ENCODE measurements around the gene CSNK2A1. TPM values are rescaled to one million over a fixed set of nuclear protein-coding genes. Genes with fewer than 3 reads are reported as not detected.
"Not testable (repeated sequence)": the region's sequence is repeated elsewhere in the genome, so short reads cannot be mapped to it uniquely, and the experiment has no call there.

Gene CSNK2A1
- 146 and 149 TPM in 2 replicates for polyA plus RNA-seq (2014; cell fraction: cytosol; rRNA removed)
- 86.3 and 90.8 TPM in 2 replicates for polyA plus RNA-seq (2014; cell fraction: nucleus; rRNA removed)

DNA sequence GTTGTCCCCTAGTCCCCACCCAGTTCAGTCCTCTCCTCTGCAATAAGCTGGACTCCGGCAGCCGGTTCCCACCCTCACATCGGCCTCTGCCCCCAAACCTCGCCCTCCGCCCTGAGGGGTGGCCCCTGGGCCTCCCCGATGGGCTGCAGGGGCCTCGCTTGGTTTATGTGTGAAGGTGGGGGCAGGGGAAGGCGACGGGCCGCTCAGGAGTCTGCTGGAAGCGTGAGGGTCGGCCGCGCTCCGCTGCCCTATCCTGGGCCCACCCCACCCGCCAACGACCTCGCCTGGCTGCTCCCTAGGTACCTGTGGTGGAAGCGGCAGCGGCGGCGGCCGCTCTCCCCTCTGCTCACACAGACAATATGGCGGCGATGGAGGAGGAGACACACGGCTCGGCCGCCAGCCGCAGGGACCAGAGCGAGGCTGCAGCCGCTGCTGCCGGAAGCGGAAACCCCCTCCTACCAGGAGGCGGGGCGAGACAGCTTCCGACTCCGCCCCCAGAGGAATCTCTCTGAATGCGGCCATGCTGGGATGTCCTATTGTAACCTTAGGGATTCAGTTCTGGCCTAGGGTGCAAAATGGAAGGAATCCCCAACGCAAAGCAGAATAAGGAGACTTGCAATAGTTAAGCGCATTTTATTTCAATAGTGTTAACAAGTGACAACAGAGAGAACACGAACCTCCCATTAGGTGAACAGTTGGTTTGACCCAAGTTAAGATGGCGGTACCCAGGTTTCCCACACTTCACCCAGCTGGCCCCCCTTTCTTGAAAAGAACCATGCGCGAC, at the start of gene CSNK2A1:
TSS of gene CSNK2A1 (minus strand) at position 422 of the 784 bp plus-strand sequence. CDS start 35,239 bp downstream, outside the sequence.
- peak; percentile 96 for DNase-seq (ENCODE audit: low spot score)

DNA sequence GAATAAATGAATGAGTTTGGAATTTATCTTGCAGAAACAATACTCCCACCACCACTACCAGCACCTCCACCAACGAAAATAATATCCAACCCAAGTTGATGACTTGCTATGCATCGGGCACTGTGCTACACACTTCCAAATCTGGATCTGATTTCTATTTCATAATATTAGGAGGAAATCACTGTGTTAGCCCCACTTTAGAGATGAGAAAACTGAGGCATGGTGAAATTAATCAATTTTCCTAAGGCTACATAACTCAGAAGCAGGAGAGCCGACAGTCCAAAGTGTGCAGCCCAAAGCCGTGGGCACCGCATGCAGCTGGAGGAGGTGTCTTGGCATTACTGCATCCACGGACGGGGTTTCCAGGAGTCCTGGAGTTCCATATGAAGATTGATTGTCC, 48.9 kb upstream of the CSNK2A1 start:
- DNase-seq (ENCODE audit: low spot score), result no peak

DNA sequence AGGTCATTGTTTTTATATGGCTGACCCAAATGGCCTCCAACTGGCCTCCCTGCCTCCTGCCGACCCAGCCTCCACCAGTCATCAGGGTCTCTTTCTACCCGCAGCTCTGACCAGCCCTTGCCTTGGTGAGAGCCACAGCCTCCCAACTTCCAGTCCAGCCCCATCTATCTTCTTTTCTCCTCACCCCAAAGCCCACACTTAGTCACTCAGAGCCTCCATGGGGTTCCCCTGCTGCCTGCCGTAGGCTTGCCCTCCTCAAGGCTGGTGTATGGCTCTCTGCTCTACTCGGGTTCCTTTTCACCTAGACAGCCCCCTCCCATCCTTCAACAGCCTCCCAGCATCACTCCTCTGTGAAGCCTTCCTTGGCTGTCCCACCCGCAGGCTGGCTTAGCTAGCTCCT, 48.4 kb upstream of the CSNK2A1 start:
- DNase-seq (ENCODE audit: low spot score), result no peak

DNA sequence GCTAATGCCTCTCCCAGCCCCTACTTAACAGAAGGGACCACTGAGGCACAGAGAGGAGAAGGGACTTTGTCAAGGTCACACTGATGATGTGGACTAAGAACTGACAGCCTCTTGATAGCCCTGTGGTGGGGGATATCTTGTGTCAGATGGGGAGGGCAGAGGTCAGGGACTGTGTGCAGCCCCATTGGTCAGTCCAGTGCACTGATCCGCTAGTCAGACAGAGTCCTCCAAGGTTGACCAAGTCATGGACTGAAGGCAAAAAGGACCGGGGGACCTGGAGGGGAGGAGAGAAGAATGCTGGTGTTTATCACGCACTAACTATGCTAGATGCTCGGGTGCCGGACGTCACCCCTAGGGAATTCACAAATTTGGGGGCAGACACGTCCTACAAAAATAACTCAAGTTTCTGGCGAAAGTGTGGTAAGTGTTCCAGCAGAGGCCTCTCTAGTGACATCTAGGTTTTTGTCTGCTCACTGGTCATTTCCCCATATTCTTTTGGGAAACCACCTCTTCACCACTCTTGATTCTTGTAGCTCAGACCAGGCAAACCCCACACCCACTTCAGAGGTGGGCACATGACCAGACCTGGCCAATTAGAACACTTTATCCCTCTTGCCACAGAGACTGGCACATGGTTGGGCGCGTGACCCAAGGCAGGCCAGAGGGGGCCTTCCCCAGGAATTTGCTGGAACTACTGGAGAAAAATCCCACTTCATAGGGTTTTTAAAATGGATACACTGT, 45.5 kb upstream of the CSNK2A1 start:
- no peak for DNase-seq (ENCODE audit: low spot score)

DNA sequence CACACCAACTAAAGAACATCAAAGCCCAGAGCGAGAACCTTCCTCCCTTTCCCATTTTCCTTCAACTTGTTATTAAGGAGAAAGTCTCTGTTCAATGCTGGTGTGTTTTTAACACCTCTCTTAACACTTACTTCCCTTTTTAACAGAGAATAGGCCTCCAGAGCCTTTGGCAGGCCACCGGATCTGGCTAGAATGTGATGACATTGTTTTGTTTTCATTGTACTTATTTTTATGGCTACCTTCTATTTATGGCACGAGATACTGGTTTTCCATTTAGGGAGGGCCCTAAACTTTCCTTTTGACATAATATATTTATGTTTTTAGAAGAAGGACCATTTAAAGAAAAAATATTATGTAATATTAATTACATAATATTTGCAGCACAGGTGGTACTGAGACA, 44.9 kb upstream of the CSNK2A1 start:
- no peak for DNase-seq (ENCODE audit: low spot score)

DNA sequence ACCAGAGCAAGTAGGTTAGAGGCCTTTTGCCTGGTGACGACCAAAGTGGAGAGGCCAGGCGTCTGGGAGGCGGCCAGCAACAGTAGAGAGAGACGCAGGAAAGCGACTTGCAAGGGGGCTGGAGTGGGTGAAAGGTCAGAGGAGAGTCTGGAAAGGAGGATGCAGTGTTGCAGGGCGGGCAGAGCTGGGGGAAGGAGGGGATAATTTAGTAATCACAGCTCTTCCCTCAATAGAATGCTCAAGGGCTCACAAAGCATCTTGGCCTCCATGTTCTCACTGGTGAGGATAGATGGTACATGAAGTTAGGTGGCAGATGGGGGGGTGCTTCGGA, 41.3 kb upstream of the CSNK2A1 start:
- DNase-seq (ENCODE audit: low spot score), result no peak

DNA sequence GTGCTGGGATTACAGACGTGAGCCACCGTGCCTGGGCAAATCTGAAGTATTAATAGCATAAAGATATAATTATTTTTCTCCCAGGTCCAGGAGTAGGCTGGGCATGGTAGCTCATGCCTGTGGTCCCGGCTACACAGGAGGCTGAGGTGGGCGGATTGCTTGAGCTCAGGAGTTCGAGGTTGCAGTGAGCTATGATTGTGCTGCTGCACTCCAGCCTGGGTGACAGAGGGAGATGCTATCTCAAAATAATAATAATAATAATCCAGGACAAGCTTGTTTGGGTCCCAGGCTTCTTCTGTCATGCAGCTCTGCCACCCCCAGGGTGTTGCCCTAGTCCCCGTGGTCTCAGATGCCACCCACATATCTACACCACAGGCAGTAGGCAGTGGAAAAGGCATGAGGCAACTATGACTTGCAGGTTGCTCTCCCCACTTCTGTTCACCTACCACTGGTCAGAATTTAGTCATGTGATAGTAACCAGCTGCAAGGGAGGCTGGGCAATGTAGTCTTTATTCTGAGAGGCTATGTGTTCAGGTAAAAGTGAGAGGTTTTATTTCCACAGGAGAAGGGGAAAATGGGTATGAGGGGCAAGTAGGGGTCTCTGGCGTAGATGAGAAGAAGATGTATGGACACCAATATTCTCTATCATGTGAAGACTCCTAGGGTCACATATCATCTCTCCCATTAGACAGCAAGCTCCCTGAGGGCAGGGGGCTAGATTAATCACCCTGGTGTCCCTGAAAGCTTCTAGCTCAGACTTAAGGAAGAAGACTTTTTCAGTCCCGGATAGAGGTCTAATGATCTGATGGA, 40.8 kb upstream of the CSNK2A1 start:
- DNase-seq (ENCODE audit: low spot score), result peak; percentile 36

DNA sequence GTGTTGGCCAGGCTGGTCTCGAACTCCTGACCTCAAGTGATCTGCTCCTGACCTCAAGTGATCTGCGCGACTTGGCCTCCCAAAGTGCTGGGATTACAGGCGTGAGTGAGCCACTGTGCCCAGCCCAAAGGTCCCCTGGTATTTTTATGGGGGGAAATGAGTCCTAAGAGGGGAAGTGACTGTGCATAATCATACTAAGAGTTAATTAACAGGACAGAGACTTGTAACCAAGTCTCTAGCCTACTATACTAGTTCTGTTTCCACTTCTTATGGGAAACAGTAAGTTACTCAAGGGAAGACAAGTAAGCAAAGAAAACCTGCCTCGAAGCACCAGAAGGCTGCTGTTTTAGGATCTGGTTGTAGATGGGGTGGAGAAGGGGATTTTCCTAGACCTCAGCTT, 38.6 kb upstream of the CSNK2A1 start:
- DNase-seq (ENCODE audit: low spot score), result no peak

DNA sequence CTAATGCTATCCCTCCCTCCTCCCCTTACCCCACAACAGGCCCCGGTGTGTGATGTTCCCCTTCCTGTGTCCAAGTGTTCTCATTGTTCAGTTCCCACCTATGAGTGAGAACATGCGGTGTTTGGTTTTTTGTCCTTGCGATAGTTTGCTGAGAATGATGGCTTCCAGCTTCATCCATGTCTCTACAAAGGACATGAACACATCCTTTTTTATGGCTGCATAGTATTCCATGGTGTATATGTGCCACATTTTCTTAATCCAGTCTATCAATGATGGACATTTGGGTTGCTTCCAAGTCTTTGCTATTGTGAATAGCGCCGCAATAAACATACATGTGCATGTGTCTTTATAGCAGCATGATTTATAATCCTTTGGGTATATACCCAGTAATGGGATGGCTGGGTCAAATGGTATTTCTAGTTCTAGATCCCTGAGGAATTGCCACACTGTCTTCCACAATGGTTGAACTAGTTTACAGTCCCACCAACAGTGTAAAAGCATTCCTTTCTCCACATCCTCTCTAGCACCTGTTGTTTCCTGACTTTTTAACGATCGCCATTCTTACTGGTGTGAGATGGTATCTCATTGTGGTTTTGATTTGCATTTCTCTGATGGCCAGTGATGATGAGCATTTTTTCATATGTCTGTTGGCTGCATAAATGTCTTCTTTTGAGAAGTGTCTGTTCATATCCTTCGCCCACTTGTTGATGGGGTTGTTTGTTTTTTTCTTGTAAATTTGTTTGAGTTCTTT, 35.5 kb upstream of the CSNK2A1 start:
- DNase-seq (ENCODE audit: low spot score), result not testable (repeated sequence)

DNA sequence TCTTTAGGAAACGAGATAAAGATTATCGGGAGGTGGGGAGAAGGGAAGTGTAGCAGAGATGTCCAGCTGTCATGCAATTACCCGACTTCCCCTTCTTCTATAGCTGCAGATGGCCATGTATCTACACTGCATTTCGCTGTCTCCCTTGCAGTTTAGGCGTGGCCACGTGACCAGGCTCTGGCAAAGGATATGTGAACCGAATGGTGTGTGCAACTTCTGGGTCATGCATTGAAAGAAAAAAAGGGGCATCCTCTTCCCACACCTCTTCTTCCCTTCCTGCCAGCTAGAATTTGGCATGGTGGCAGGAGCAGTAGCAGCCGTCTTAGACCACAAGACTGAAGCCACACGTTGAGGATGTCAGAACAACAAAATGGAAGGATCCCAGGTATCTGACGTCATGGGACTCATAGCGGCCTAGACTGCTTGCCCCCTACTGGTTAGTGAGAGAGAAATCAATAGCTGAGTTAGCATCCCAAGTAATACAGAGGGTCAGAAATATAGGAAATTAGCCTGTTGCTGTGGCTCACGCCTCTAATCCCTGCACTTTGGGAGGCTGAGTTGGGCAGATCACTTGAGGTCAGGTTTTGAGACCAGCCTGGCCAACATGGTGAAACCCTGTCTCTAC, 33.7 kb upstream of the CSNK2A1 start:
- peak; percentile 87 for DNase-seq (ENCODE audit: low spot score)

DNA sequence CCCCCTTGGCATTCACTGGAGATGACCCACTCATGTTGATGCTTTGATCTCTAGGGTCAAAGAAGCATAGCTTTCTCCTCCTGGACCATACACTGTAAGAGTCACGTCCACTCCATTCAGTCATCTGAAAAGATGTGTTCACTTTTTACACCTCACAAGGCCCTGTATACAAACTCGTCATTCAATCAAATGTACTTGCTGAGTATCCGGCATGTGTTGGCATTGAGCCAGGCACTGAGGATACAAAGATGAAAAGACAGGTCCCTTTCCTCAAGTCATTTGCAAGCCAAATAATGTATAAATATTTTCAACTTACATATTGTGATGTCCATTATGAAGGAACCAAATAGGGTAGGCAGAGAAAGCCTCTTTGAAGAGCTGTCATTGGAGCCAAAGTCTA, 32.6 kb upstream of the CSNK2A1 start:
- DNase-seq (ENCODE audit: low spot score), result no peak

DNA sequence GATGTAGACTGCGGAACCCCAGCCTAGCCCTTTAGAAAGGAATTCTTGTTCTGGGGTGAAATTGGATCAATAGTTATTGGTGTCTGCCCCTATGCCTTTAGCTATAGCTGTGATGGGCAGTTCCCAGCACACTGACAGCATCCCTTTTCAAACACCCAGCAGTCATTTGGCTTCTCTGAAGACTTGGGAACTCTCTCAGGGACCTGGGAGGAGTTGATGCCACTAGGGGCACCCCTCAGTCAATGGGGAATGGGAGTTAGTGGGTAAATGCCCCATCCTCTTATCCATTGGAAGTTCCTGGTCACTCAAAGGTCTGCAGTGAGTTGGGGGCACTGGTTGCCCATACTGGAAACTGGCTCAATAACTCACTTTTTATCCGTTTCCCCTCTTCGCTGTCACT, 31.6 kb upstream of the CSNK2A1 start:
- no peak for DNase-seq (ENCODE audit: low spot score)

DNA sequence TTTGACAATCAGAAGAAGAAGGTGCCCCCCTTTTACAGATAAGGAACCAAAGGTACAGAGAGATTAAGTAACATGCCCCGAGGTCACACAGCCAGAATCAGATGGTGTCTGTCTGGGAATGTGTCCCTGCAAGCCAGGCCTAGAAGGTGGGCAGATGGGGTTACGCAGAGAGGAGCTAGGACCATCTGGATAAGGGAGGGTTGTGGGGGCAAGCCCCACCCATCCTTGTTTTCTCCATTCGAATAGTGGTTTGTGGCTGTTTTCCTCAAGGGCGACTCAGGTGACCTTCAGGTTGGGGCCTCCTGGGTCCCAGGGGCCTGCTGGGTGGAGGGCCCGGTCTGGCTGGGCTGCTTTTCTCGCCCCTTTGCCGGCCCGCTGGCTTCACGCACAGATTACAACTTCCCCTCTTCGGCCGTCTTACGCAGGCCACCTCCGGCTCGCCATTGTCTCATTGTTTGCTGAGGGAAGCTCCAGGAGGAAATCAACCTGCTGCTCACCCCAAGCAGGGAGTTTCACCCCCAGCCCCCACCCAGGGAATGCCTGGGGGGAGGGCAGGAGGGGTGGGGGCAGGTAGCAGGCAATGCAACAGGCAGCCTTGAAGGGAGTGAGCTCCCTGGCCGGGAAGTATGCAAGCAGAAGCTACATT, 30.8 kb upstream of the CSNK2A1 start:
- no peak for DNase-seq (ENCODE audit: low spot score)

DNA sequence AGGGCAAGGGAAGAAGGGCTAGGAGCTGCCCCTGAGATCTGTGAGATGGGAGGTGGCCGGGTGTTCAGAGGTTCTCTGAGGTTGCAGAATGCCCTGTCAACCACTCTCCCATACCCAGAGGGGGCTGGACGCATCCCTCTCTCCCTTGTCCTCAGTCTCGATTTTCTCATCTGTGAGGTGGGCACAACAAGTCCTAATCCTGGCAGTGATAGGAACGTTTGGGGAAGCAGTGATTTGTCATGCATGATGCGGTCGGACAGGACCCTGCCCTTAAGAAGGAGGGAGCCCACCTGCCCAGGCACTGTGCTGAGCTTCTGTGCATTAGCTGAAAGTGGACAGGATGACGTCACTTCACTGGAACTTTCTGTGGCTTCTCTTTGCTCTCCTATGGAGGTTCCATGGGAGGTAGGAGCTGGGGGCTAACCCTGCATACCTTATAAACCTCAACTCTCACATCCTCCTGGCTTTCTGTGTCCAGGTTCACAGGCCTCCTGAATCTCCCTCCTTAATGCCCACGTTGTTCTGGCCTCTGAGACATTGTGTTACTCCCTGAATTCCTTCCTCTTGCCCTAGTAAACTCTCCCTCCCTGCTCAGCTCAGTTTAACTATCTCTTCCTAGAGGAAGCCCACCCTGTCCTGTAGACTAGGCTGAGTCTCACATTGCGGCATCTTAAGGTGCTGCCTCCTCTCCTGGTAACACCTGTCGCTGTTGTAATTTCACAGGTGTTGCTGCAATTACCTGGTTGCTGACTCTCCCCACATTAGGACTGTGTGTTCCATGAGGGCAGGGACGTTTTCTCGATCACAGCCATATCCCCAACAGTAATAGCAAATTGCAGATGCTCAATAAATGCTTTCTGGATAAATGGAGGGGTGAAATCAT, 30.1 kb upstream of the CSNK2A1 start:
- DNase-seq (ENCODE audit: low spot score), result no peak

DNA sequence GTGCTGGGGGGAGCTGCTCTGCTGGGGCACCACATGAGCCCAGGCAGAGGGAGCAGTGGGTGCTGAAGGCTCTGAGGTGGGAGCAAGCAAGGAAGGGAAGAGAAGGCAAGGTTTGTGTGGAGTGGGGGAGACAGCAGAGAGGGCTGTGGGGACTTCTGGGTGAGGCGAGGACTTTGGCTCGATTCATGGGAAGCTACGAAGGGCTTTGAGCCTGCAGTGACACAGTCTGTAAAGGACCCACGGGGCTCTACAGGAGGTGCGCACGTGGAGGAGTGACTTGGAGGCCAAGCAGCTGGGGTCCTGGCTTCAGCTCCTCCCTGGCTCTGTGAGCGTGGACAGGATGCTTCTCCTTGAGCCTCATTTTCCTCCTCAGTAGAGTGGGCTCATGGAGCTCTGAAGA, 29.1 kb upstream of the CSNK2A1 start:
- no peak for DNase-seq (ENCODE audit: low spot score)

DNA sequence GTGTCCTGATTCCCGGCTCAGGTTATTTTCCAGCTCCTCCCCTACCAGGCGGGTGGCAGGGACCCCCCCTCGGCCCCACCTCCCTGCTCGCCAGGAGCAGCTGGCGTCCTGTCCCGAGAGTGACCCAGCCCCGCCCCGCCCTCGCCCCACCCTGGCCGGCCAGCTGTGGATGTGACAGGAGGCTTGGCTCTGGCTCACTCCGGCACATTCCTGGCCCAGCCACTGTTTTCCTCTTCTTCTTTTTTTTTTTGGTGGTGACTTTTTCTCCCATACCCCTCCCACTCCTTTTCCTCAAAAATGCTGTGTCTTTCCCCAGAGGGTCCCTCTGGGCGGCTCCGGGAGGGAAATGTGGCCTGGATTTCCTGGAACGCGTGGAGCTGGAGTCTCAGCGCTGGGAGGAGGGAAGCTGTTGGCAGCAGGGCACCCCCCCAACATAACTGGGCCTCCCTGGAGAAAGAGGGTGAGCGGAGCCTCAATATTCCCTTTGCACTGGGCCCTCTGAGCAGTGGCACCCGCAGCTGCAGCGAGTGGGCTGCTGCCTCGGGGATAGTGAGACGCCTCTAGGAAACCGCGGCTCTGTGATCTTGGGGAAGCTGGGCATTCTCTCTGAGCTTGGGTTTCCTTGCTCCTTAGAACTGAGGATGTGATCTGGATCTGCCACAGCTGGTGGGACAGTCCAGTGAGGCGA, 28.3 kb upstream of the CSNK2A1 start:
- DNase-seq (ENCODE audit: low spot score), result no peak

DNA sequence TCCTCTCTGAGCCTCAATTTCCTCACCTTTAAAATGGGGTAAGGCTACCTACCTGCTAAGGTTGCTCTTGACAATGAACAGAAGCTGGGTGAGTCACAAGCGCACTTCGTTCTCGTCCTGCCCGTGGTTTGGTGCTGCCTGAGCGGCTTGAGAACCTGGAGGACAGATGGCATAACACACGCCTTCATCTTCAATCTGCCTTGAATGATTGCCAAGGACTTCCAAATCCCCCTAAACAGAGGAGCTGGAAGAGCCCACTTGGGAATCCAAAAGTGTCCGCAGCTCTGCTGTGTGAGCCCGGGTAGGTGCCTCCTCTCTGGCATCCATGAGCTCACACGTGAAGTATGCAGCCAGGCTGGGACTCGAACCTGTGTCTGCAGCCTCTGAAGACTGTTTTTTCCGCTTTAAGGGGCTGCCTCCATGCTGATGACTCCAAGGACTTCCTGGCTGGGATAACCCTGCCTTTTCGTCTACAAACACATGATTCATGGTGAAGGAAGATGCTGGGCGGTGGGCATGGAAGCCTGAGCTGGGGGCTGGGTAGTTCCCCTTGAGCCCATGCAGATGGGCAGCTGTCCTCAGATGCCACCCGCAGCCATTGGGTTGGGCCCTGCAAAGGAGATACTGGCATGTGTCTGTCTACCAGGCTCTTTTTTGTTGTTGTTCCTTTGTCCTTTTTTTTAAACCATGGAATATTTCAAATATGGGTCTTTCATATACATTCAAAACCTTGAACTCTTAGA, 25.3 kb upstream of the CSNK2A1 start:
- no peak for DNase-seq (ENCODE audit: low spot score)

DNA sequence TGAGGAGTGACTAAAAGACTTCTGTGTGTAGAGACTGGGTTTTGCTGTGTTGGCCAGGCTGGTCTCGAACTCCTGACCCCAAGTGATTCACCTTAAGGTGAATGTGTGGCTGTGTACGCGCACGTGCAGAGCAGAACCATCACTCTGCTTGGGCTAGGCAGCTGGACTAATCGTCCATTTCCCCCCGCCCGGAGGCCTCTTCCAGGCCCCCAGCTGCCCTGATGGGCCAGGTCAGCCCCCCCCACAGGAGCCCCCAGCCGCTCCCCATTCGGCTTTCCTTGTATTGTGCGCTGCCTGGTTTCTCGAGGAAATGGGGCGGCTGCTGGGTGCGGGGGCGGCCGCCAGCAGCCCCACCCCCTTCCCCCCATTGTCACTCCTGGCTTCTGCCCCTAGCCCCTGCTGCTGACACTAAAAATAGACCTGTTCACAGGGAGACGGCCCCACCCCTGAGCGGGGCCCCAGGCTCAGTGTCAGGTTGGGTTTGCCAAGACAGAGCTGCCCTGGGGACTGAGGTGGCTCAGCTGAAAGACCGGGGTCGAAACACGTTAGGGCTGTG, 24.6 kb upstream of the CSNK2A1 start:
- DNase-seq (ENCODE audit: low spot score), result no peak
